HG03469 (cell line): Measurements from ENCODE around the gene PTPRT.

Experiments used
- ATAC-seq: cut with Tn5 transposase; IDR thresholded peaks from one replicate; pipeline ENCODE4 v1.9.1; 2021; ENCODE audit warnings: mild to moderate bottlenecking, moderate library complexity, moderate number of reproducible peaks; ENCODE audit not compliant: unreplicated experiment

The PTPRT gene

GRCh38 chr20:42581311-42581710, 608.4 kb downstream of the PTPRT start:
- no peak for ATAC-seq

- no peak for ATAC-seq
Measured at GRCh38 chr20:42576167-42576566, 613.5 kb downstream of the PTPRT start.

GRCh38 chr20:42572320-42573016, 617.2 kb downstream of the PTPRT start:
- ATAC-seq = no peak

GRCh38 chr20:42567409-42567808, 622.3 kb downstream of the PTPRT start:
- no peak for ATAC-seq

GRCh38 chr20:42565235-42565995, 624.3 kb downstream of the PTPRT start:
- ATAC-seq = no peak

- no peak for ATAC-seq
Measured at GRCh38 chr20:42559665-42560064, 630.0 kb downstream of the PTPRT start.

GRCh38 chr20:42556575-42556974, 633.1 kb downstream of the PTPRT start:
- ATAC-seq = no peak

GRCh38 chr20:42553374-42553773, 636.3 kb downstream of the PTPRT start:
- no peak for ATAC-seq

GRCh38 chr20:42549496-42549895, 640.2 kb downstream of the PTPRT start:
- ATAC-seq = no peak

GRCh38 chr20:42544926-42545325, 644.8 kb downstream of the PTPRT start:
- ATAC-seq = no peak

- ATAC-seq = no peak
Measured at GRCh38 chr20:42532831-42533230, 656.9 kb downstream of the PTPRT start.

- ATAC-seq = no peak
Measured at GRCh38 chr20:42531508-42531961, 658.2 kb downstream of the PTPRT start.

- no peak for ATAC-seq
Measured at GRCh38 chr20:42530855-42531448, 658.8 kb downstream of the PTPRT start.

GRCh38 chr20:42530191-42530590, 659.5 kb downstream of the PTPRT start:
- no peak for ATAC-seq

- ATAC-seq = no peak
Measured at GRCh38 chr20:42524058-42524457, 665.6 kb downstream of the PTPRT start.

GRCh38 chr20:42516692-42517091, 673.0 kb downstream of the PTPRT start:
- ATAC-seq = no peak

GRCh38 chr20:42510686-42511085, 679.0 kb downstream of the PTPRT start:
- ATAC-seq = no peak

GRCh38 chr20:42507874-42508273, 681.8 kb downstream of the PTPRT start:
- ATAC-seq = no peak

GRCh38 chr20:42506397-42506796, 683.3 kb downstream of the PTPRT start:
- ATAC-seq = no peak

- no peak for ATAC-seq
Measured at GRCh38 chr20:42502591-42502990, 687.1 kb downstream of the PTPRT start.

GRCh38 chr20:42496595-42496994, 693.1 kb downstream of the PTPRT start:
- no peak for ATAC-seq

GRCh38 chr20:42494290-42494689, 695.4 kb downstream of the PTPRT start:
- no peak for ATAC-seq
